Fibroblast of lung (primary cell): ENCODE measurements around the gene LGALS7.
"Not testable (repeated sequence)": the region's sequence is repeated elsewhere in the genome, so short reads cannot be mapped to it uniquely, and the experiment has no call there.

Experiments used
- CTCF ChIP-seq, 2 donors: IDR thresholded peaks in 1 of 2; conservative IDR thresholded peaks in 1 of 2; 1 replicate in 1 of 2; 2 replicates in 1 of 2; pipeline ENCODE4 v1.5.1; 2011 to 2012; ENCODE audit warnings: low read length in 2 of 2, control low read depth in 1 of 2, inconsistent platforms in 1 of 2, low read depth in 1 of 2, mild to moderate bottlenecking in 1 of 2
- EZH2 ChIP-seq: IDR thresholded peaks from 2 replicates; pipeline ENCODE4 v1.5.1; 2012; ENCODE audit warnings: low read length, control low read depth, mild to moderate bottlenecking; ENCODE audit errors: missing control alignments

GRCh38 chr19:38771569-38771968 lies 1.7 kb downstream of the LGALS7 start:
- not testable (repeated sequence) for TF ChIP-seq CTCF (conservative IDR thresholded peaks at IDR 0.05 in 1 of 2, IDR thresholded peaks at IDR 0.05 in 1 of 2; ENCODE audit: low read depth in 1 of 2, low read length in 2 of 2); EZH2
